Measurements from ENCODE around the gene PIK3R2. TPM values are rescaled to one million over a fixed set of nuclear protein-coding genes. Genes with fewer than 3 reads are reported as not detected.

PIK3R2 gene
- total RNA-seq, 1 experiment from 2014 or later: 38.1 TPM

DNA sequence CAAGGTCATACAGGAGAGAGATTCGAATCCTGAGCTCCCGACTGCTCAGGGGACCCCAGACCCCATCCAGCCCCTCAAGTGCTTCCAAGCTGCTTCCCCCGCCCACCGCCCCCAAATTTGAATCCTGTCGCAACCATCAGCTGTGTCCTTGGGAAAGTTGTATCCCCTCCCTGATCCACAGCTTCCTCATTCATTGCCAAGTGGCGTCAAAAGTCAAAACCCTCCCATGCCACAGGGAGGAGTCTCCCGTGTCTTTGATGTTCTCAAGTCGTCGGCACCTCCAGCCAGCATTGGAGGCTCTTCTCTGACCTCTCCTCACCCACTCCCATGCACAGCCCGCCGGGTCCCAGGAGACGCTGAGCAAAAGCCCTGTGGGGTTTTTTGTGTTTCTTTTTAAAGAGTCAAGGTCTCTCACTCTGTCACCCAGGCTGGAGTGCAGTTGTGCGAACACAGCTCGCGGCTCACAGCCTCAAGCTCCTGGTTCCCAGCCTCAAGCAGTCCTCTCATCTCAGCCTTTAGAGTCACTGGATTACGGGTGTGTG is 17.8 kb downstream of the PIK3R2 start:
- POLR2A ChIA-PET (ENCODE audit: low non-redundant PET): no interaction called here
- no peaks in the 10 kb centered on the region for H3K27me3 ChIP-seq (replicated peaks; ENCODE audit: insufficient read depth, low read depth, low read length, poor library complexity)
- H3K36me3 ChIP-seq (ENCODE audit: insufficient read depth, low read length, poor library complexity, severe bottlenecking): peaks cover 12% of the 10 kb centered on the region
- H3K9me3 ChIP-seq (ENCODE audit: low read depth, low read length, poor library complexity, severe bottlenecking): no peaks in the 10 kb centered on the region
- no peak for DNase-seq (ENCODE audit: low spot score)
- H3K27ac ChIP-seq (ENCODE audit: low read depth, low read length, poor library complexity, severe bottlenecking): no peak overlapping the region
- H3K4me3 ChIP-seq (ENCODE audit: low read depth, low read length, poor library complexity, severe bottlenecking): no peak overlapping the region
- TF ChIP-seq, protein P1, sequence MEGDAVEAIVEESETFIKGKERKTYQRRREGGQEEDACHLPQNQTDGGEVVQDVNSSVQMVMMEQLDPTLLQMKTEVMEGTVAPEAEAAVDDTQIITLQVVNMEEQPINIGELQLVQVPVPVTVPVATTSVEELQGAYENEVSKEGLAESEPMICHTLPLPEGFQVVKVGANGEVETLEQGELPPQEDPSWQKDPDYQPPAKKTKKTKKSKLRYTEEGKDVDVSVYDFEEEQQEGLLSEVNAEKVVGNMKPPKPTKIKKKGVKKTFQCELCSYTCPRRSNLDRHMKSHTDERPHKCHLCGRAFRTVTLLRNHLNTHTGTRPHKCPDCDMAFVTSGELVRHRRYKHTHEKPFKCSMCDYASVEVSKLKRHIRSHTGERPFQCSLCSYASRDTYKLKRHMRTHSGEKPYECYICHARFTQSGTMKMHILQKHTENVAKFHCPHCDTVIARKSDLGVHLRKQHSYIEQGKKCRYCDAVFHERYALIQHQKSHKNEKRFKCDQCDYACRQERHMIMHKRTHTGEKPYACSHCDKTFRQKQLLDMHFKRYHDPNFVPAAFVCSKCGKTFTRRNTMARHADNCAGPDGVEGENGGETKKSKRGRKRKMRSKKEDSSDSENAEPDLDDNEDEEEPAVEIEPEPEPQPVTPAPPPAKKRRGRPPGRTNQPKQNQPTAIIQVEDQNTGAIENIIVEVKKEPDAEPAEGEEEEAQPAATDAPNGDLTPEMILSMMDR (conservative IDR thresholded peaks at IDR 0.05; ENCODE audit: low read depth, low read length): no peak
- TF ChIP-seq EZH2 (IDR thresholded peaks at IDR 0.05; ENCODE audit: borderline replicate concordance, low read depth, low read length, poor library complexity, severe bottlenecking): no peak
- BruUV-seq (replicated peaks): no TSS peak
- intact Hi-C loops (cut with micrococcal nuclease; ENCODE audit: unreplicated experiment): no loop called here
- H3K4me1 ChIP-seq (ENCODE audit: insufficient read depth, low read length, poor library complexity, severe bottlenecking): no peaks in the 10 kb centered on the region
- CTCF ChIA-PET: no interaction called here

DNA sequence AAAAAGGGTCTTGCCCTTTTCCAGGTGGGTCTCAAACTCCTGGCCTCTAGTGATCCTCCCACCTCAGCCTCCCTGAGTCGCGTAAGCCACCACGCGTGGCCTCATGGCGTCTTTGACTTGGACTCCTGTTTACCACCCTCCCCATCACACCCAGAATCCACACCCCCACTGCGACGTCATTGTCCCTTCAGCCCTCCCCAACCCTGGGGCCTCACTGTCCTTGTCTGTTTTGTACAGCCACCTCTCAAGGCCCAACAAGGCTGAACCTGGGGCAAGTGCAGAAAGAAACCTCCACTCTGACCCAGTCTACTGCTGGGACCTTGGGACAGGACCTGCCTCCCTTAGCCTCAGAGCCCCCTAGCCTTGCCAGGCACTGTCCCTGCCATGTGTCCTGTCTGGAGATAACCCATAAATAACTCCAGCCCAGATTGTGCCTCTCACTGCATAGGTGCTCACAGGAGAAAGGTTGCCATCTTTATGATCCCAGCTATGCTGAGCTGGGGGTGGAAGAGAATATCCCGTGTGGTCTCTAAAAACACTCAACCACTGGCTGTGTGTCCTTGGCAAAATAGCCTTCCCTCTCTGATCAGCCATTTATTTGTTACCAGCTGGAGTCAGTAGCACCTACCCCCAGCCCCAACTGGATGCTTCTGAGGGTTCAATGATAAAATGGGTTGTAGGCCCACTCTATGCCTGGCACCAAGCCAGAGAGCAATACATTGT is 18.8 kb downstream of the PIK3R2 start:
- ChIA-PET POLR2A (ENCODE audit: low non-redundant PET) (no interaction called here), CTCF (no interaction called here)
- BruUV-seq (replicated peaks): no TSS peak
- Histone ChIP-seq H3K4me1 (ENCODE audit: insufficient read depth, low read length, poor library complexity, severe bottlenecking) (no peaks in the 10 kb centered on the region), H3K27me3 (replicated peaks; ENCODE audit: insufficient read depth, low read depth, low read length, poor library complexity) (no peaks in the 10 kb centered on the region), H3K4me3 (ENCODE audit: low read depth, low read length, poor library complexity, severe bottlenecking) (no peak overlapping the region), H3K27ac (ENCODE audit: low read depth, low read length, poor library complexity, severe bottlenecking) (no peak overlapping the region), H3K9me3 (ENCODE audit: low read depth, low read length, poor library complexity, severe bottlenecking) (no peaks in the 10 kb centered on the region), H3K36me3 (ENCODE audit: insufficient read depth, low read length, poor library complexity, severe bottlenecking) (peaks cover 6% of the 10 kb centered on the region)
- intact Hi-C loops (cut with micrococcal nuclease; ENCODE audit: unreplicated experiment): no loop called here
- DNase-seq (ENCODE audit: low spot score): no peak
- TF ChIP-seq, protein P1 (conservative IDR thresholded peaks at IDR 0.05; ENCODE audit: low read depth, low read length): no peak
- TF ChIP-seq EZH2 (IDR thresholded peaks at IDR 0.05; ENCODE audit: borderline replicate concordance, low read depth, low read length, poor library complexity, severe bottlenecking): no peak

DNA sequence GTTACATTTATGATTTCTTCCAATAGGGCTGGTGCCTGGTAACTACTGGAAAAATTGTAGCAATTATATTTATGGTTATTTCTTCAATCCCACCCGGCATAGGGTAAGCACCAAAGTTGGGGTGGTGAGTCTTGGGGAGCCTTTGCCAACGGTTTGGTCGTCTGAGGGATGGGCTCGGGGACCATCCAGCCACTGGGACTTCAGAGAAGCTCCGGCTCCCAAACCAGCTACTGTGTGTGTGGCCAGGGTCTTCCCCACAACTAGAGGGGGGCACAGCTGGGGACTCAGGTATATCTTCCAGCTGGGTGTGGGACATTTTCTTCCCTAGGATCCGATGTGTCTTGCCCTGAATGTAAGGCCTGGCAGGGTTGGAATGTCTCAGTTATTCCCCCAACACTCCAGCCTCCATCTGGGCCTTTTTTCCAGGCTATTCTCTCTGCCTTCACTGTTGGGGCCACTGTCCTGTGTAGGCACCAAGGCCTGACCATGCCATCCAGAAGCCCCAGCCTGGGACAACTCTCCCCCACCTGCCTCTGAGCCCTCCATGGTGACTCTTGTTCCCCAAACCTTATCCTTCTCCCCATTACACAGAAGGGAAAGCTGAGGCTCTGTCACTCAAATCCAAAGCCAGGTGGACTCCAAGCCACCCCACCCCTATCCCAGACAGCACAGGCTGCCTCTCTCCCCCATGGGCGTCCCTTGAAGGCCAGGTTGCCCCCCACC is 19.5 kb downstream of the PIK3R2 start:
- POLR2A ChIA-PET (ENCODE audit: low non-redundant PET): no interaction called here
- no TSS peak for BruUV-seq (replicated peaks)
- no peak overlapping the region for H3K4me3 ChIP-seq (ENCODE audit: low read depth, low read length, poor library complexity, severe bottlenecking)
- no peaks in the 10 kb centered on the region for H3K9me3 ChIP-seq (ENCODE audit: low read depth, low read length, poor library complexity, severe bottlenecking)
- intact Hi-C loops (cut with micrococcal nuclease; ENCODE audit: unreplicated experiment): no loop called here
- no peak for DNase-seq (ENCODE audit: low spot score)
- TF ChIP-seq, protein P1 (conservative IDR thresholded peaks at IDR 0.05; ENCODE audit: low read depth, low read length): no peak
- TF ChIP-seq EZH2 (IDR thresholded peaks at IDR 0.05; ENCODE audit: borderline replicate concordance, low read depth, low read length, poor library complexity, severe bottlenecking): no peak
- no peaks in the 10 kb centered on the region for H3K27me3 ChIP-seq (replicated peaks; ENCODE audit: insufficient read depth, low read depth, low read length, poor library complexity)
- H3K36me3 ChIP-seq (ENCODE audit: insufficient read depth, low read length, poor library complexity, severe bottlenecking): peaks cover 4% of the 10 kb centered on the region
- no peaks in the 10 kb centered on the region for H3K4me1 ChIP-seq (ENCODE audit: insufficient read depth, low read length, poor library complexity, severe bottlenecking)
- CTCF ChIA-PET: no interaction called here
- H3K27ac ChIP-seq (ENCODE audit: low read depth, low read length, poor library complexity, severe bottlenecking): no peak overlapping the region

Measured in A673 (cell line).